Muscle layer of duodenum (tissue), 2 donors: ENCODE measurements around the gene ACSM5.
"Not testable (repeated sequence)": the region's sequence is repeated elsewhere in the genome, so short reads cannot be mapped to it uniquely, and the experiment has no call there.

Experiments
- H3K27ac ChIP-seq: one replicate; pipeline ENCODE4 v1.7.0; 2013; ENCODE audit warnings: mild to moderate bottlenecking, low read length
- H3K27me3 ChIP-seq: one replicate; pipeline ENCODE4 v1.7.0; 2013; ENCODE audit warnings: low read depth, mild to moderate bottlenecking, control low read depth, low read length
- H3K36me3 ChIP-seq, 2 donors: one replicate each; pipeline ENCODE4 v1.7.0; 2013; ENCODE audit warnings: low read length in 2 of 2, control low read depth in 1 of 2, mild to moderate bottlenecking in 1 of 2; ENCODE audit not compliant: insufficient read depth in 2 of 2, control insufficient read depth in 1 of 2
- H3K4me1 ChIP-seq, 2 donors: one replicate each; pipeline ENCODE4 v1.7.0; 2013; ENCODE audit warnings: low read length in 2 of 2, mild to moderate bottlenecking in 2 of 2, control low read depth in 1 of 2, moderate library complexity in 1 of 2; ENCODE audit not compliant: insufficient read depth in 2 of 2, control insufficient read depth in 1 of 2
- H3K4me3 ChIP-seq, 2 donors: one replicate each; pipeline ENCODE4 v1.7.0; 2013; ENCODE audit warnings: low read length in 2 of 2, low read depth in 1 of 2, mild to moderate bottlenecking in 1 of 2
- H3K9me3 ChIP-seq, 2 donors: one replicate each; pipeline ENCODE4 v1.7.0; 2013; ENCODE audit warnings: low read length in 2 of 2, control low read depth in 1 of 2, mild to moderate bottlenecking in 1 of 2; ENCODE audit not compliant: control insufficient read depth in 1 of 2
- donor health status: healthy.

Gene ACSM5

GRCh38 chr16:20401475-20402016 is 7.8 kb upstream of the ACSM5 start:
- H3K27ac ChIP-seq, result no peak overlapping the region
- no peaks in the 10 kb centered on the region for H3K36me3 ChIP-seq
- H3K9me3 ChIP-seq, result no peaks in the 10 kb centered on the region
- H3K27me3 ChIP-seq, result no peaks in the 10 kb centered on the region
- no peak overlapping the region for H3K4me3 ChIP-seq
- H3K4me1 ChIP-seq, result no peaks in the 10 kb centered on the region

- Histone ChIP-seq H3K27ac (no peak overlapping the region), H3K36me3 (no peaks in the 10 kb centered on the region), H3K9me3 (no peaks in the 10 kb centered on the region), H3K27me3 (no peaks in the 10 kb centered on the region), H3K4me3 (no peak overlapping the region), H3K4me1 (no peaks in the 10 kb centered on the region)
These were observed 6.7 kb upstream of the ACSM5 start for GRCh38 chr16:20402651-20403050.

- Histone ChIP-seq H3K4me3 (no peak within 1 kb of the TSS), H3K36me3 (no peaks in the 10 kb centered on the region), H3K27me3 (no peaks in the 10 kb centered on the region), H3K27ac (no peak within 1 kb of the TSS), H3K4me1 (no peaks in the 10 kb centered on the region), H3K9me3 (no peaks in the 10 kb centered on the region)
These were observed 4.7 kb upstream of the ACSM5 start, which contains the start of gene PDILT for GRCh38 chr16:20404637-20405036. Gene PDILT (minus strand): TSS chr16:20404737. CDS start chr16:20399300, 5,437 bp downstream.

GRCh38 chr16:20410121-20410723 is 888 bp downstream of the ACSM5 start:
- no peak overlapping the region for H3K27ac ChIP-seq
- no peak overlapping the region for H3K4me3 ChIP-seq

GRCh38 chr16:20411055-20411454 is 1.7 kb downstream of the ACSM5 start:
- Histone ChIP-seq H3K4me3 (no peak overlapping the region), H3K27ac (no peak overlapping the region), H3K27me3 (no peaks in the 10 kb centered on the region), H3K4me1 (no peaks in the 10 kb centered on the region), H3K9me3 (no peaks in the 10 kb centered on the region), H3K36me3 (no peaks in the 10 kb centered on the region)

More at GRCh38 chr16:20410121-20410723, 888 bp downstream of the ACSM5 start:
- H3K9me3 ChIP-seq, result no peaks in the 10 kb centered on the region
- no peaks in the 10 kb centered on the region for H3K4me1 ChIP-seq
- H3K36me3 ChIP-seq, result no peaks in the 10 kb centered on the region
- H3K27me3 ChIP-seq, result no peaks in the 10 kb centered on the region

- Histone ChIP-seq H3K27me3 (no peaks in the 10 kb centered on the region), H3K9me3 (no peaks in the 10 kb centered on the region), H3K4me3 (no peak overlapping the region), H3K4me1 (no peaks in the 10 kb centered on the region), H3K27ac (no peak overlapping the region), H3K36me3 (no peaks in the 10 kb centered on the region)
These were observed 6.2 kb downstream of the ACSM5 start for GRCh38 chr16:20415541-20415940.

GRCh38 chr16:20419093-20419492 is 9.8 kb downstream of the ACSM5 start:
- not testable (repeated sequence) for H3K36me3 ChIP-seq, H3K4me3 ChIP-seq, H3K27me3 ChIP-seq, H3K9me3 ChIP-seq, H3K4me1 ChIP-seq, H3K27ac ChIP-seq

- H3K4me1 ChIP-seq, H3K27me3 ChIP-seq, H3K4me3 ChIP-seq, H3K36me3 ChIP-seq, H3K27ac ChIP-seq, H3K9me3 ChIP-seq: not testable (repeated sequence)
These were observed 12.4 kb downstream of the ACSM5 start for GRCh38 chr16:20421748-20422147.

- not testable (repeated sequence) for H3K27me3 ChIP-seq, H3K36me3 ChIP-seq, H3K4me3 ChIP-seq, H3K9me3 ChIP-seq, H3K27ac ChIP-seq, H3K4me1 ChIP-seq
These were observed 14.4 kb downstream of the ACSM5 start for GRCh38 chr16:20423772-20424128.

GRCh38 chr16:20424129-20424866 is 15.0 kb downstream of the ACSM5 start:
- Histone ChIP-seq H3K27ac (no peak overlapping the region), H3K9me3 (no peaks in the 10 kb centered on the region), H3K4me1 (no peaks in the 10 kb centered on the region), H3K36me3 (no peaks in the 10 kb centered on the region), H3K27me3 (no peaks in the 10 kb centered on the region), H3K4me3 (no peak overlapping the region)

GRCh38 chr16:20427401-20427797 is 18.1 kb downstream of the ACSM5 start:
- not testable (repeated sequence) for H3K27me3 ChIP-seq, H3K4me1 ChIP-seq, H3K9me3 ChIP-seq, H3K4me3 ChIP-seq, H3K27ac ChIP-seq, H3K36me3 ChIP-seq

- not testable (repeated sequence) for H3K27me3 ChIP-seq, H3K27ac ChIP-seq, H3K4me3 ChIP-seq, H3K36me3 ChIP-seq, H3K4me1 ChIP-seq, H3K9me3 ChIP-seq
These were observed 20.2 kb downstream of the ACSM5 start for GRCh38 chr16:20429499-20429898.
